Measurements from ENCODE around the gene SOD3.

The SOD3 gene

DNA sequence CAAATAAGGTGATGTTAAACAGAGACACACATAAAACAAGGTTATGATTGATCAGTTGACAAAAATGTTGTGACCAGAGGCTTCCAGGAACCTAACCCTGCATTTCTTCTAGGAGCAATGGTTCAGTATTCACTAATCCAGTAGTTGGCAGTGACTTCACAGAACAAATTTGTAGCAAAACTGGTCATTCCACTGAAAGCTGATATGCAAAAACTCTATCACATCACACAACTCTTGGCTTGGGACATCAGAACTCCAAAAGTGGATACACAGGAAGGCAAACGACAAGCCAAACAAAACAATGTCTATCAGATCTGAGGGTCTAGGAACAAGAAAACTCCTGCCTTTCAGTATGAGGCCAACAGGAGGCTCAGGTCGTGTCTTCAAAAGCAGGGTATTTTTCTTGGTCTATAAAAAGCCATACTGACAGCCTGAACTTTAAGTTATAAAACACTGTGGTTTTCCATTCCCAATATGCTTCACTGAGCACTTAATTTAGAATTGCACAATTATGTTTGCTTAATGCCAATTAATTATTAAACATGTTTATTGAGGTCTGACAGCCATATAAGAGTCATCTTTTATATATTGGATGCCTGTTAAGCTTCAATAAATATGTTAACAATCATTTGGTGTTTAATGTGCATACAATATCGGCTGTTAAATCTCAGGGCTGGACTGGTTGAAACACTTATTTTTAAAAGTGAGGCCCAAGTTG, 45.6 kb downstream of the SOD3 start:
- DNase-seq (ENCODE audit: low spot score): no peak

DNA sequence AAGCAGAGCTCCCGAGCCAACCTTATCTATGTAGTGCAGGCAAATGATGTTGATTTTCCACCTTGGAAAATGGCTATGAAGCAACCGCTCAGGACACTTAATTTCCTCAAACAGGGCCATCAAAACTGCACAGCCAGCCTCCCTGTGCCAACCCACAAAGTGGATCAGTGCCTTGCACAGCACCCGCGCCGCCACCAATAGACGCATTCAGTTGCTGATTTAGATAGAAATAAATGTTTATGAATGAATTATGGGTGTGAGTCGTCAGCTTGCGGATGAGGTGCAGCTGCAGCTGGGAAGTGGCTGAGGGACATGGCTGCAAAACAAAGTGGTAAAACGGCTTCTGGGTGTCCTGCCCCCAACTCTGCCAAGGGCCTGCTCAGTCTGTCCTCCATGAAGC, 47.0 kb downstream of the SOD3 start:
- no peak for DNase-seq (ENCODE audit: low spot score)

DNA sequence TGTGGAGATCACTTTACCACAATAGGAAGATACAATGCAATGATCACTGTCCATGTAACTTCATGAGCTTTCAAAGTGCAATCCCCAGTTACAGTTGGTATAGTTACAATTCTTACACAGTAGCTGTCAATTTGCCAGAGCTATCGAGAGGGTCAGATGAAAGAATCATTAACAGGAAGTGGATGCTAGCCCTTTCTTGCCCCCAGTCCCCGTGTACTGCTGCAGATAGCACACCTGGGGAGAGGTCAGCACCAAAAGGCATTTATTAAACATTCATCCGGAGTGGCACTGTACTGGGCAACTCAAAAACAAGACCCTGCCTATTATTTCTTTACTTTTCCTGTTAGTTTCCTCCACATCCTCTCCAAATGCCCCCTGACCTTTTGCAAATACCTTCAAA, 47.7 kb downstream of the SOD3 start:
- DNase-seq (ENCODE audit: low spot score): no peak

DNA sequence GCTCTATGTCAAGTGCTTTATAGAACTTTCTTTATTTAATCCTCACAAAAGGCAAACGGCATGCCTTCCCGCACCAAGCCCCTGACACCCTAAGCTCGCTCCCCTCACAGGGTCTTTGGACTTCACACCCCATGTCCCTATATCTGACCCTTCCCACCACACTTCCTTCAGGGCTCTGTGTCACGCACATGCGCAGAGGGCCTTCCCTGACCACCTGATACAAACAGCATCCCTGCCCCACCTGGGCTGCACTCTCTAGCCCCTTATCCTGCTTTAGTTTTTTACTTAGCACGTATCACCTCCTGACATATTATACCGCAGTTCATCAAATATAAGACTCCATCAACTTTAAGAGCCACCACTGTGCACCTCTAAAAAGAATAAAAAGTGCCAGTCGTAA, 49.8 kb downstream of the SOD3 start:
- no peak for DNase-seq (ENCODE audit: low spot score)

DNA sequence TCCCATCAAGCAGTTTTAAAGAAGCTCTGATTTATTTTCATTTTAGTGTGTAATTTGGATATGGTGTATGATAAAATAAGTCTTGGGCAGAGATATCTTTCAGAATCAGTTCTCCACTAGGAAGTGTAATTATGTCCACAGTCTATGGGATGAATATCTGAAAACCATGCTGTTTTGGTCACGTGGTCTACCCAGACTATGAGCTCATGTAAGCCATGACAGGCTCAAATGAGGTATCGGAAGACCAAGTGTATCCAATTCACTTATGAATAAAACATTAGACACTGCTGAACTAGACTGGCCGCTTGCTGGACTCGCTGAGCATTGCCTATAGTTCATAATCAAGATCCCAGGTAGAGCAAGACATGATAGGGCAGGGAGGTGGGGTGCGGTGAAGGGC, 50.5 kb downstream of the SOD3 start:
- no peak for DNase-seq (ENCODE audit: low spot score)

DNA sequence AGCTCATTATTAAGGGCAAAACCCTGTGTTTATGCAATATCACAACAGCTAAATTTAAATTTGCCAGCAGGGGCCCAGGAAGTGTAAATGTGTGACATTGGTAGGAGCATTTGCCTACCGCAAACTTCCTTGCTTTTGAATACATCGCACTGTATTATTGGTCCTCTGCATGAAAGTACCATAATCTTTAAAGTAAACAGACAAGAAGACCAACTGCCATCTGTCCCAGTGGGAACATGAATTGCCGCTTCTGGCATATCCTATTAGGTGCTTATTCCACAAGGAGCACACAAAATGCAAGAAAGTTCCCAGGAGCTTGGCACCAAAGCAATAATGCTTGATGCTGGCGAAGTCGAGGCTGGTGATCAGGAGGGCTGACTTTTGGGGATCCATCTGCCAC, 51.3 kb downstream of the SOD3 start:
- DNase-seq (ENCODE audit: low spot score): no peak

DNA sequence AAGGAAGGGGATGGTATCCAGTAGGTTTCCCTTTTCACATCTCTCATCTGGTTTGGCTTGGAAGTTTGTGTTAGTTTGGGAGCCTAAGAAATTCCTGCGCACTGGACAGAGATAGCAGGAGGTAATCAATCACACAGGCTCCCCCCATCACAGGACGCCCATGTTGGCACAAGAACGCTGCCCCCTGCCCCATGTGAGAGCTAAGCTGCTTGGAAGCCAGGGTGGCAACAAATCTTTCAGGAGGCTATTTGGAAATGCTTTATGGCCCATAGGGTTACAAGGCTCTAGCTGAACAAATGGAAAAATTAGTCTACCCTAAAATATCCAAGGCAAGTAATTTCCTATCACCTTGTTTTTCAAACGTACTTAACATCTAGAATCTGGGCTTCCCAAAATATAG, 54.0 kb downstream of the SOD3 start:
- no peak for DNase-seq (ENCODE audit: low spot score)

DNA sequence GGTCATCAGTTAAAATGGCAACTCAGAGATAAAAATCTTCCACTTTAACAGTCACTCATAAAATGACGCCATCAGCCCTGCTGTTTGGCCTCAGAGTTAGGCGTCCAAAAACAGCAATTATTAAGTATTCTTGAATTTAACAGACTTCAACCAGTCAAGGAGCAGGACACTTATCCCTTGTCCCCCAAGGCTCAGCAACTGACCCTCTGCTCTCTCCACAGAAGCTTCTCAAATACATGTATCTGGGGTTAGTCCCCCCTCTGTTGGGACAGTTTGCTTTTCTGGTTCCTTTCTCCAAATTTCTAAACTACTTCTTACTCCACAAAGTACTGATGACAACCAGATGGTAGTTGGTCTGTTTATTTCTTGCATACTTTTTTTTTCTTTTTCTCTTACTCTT, 54.4 kb downstream of the SOD3 start:
- DNase-seq (ENCODE audit: low spot score): no peak
